Activated CD4-positive, CD25-positive, alpha-beta regulatory T cell treated with anti-CD3 and anti-CD28 coated beads, Interleukin-2, amount 50 U/mL, for 72 hours (primary cell): ENCODE data around the gene CLSTN1.

Source experiments
- DNase-seq: peaks from one replicate; pipeline ENCODE4 v3.0.0; 2021

The CLSTN1 gene

GRCh38 chr1:9710037-9710436 lies 113.7 kb downstream of the CLSTN1 start:
- no peak for DNase-seq

GRCh38 chr1:9706178-9706577 lies 117.6 kb downstream of the CLSTN1 start:
- no peak for DNase-seq

- DNase-seq: no peak
Observed at GRCh38 chr1:9705337-9706093, 118.2 kb downstream of the CLSTN1 start.

- no peak for DNase-seq
Observed at GRCh38 chr1:9703681-9704080, 120.1 kb downstream of the CLSTN1 start.

- no peak for DNase-seq
Observed at GRCh38 chr1:9703165-9703509, 120.6 kb downstream of the CLSTN1 start.

- no peak for DNase-seq
Observed at GRCh38 chr1:9701665-9702064, 122.1 kb downstream of the CLSTN1 start.

- DNase-seq: no peak
Observed at GRCh38 chr1:9700340-9700739, 123.4 kb downstream of the CLSTN1 start.

GRCh38 chr1:9699361-9699760 lies 124.4 kb downstream of the CLSTN1 start:
- no peak for DNase-seq

- no peak for DNase-seq
Observed at GRCh38 chr1:9696793-9697192, 127.0 kb downstream of the CLSTN1 start.

- DNase-seq: no peak
Observed at GRCh38 chr1:9691691-9692090, 132.1 kb downstream of the CLSTN1 start.

GRCh38 chr1:9691108-9691445 lies 132.7 kb downstream of the CLSTN1 start:
- DNase-seq: no peak

GRCh38 chr1:9690440-9691107 lies 133.2 kb downstream of the CLSTN1 start:
- no peak for DNase-seq

GRCh38 chr1:9689971-9690381 lies 133.8 kb downstream of the CLSTN1 start:
- DNase-seq: peak; percentile 37

GRCh38 chr1:9689011-9689706 lies 134.6 kb downstream of the CLSTN1 start:
- DNase-seq: peak; percentile 85

GRCh38 chr1:9688599-9688998 lies 135.2 kb downstream of the CLSTN1 start:
- DNase-seq: no peak

- DNase-seq: no peak
Observed at GRCh38 chr1:9687874-9688582, 135.7 kb downstream of the CLSTN1 start.

GRCh38 chr1:9687120-9687873 lies 136.5 kb downstream of the CLSTN1 start:
- DNase-seq: peak; percentile 61

- no peak for DNase-seq
Observed at GRCh38 chr1:9684801-9685200, 139.0 kb downstream of the CLSTN1 start.

- DNase-seq: no peak
Observed at GRCh38 chr1:9680828-9681227, 142.9 kb downstream of the CLSTN1 start.

GRCh38 chr1:9680091-9680490 lies 143.7 kb downstream of the CLSTN1 start:
- DNase-seq: no peak
